B cell (primary cell): ENCODE measurements around the gene MYL6. TPM values are rescaled to one million over a fixed set of nuclear protein-coding genes. Genes with fewer than 3 reads are reported as not detected.

Source experiments
- ATAC-seq: fragments of 200-7000 bp; cut with Tn5 transposase; one replicate; pipeline ENCODE4 v1.10.0; 2021; ENCODE audit warnings: low read depth, mild to moderate bottlenecking, moderate number of reproducible peaks, moderate library complexity
- CTCF ChIA-PET: fragments of 350-600 bp; sonication (Branson Sonifier 250); formaldehyde crosslinking; loops from one replicate; lab custom pipeline; 2021; ENCODE audit warnings: antibody characterized with exemption, inconsistent platforms; lab: Charles Lee
- POLR2A ChIA-PET: fragments of 350-600 bp; sonication (Branson Sonifier 250); formaldehyde crosslinking; loops from one replicate; lab custom pipeline; 2021; ENCODE audit warnings: antibody characterized with exemption; lab: Charles Lee
- DNase-seq: peaks from one replicate; pipeline ENCODE4 v3.0.0; 2013
- H2AFZ ChIP-seq: 2 replicates; pipeline ENCODE4 v1.6.1; 2012; ENCODE audit warnings: mild to moderate bottlenecking, low read depth, low read length; ENCODE audit not compliant: insufficient read depth, poor library complexity, severe bottlenecking
- H3K27ac ChIP-seq, 2 donors: 1 replicate in 1 of 2; 2 replicates in 1 of 2; pipeline ENCODE4 v1.5.1; 2012 to 2013; ENCODE audit warnings: low read length in 2 of 2, mild to moderate bottlenecking in 2 of 2, moderate library complexity in 1 of 2
- H3K27me3 ChIP-seq, 4 experiments: fragments of 200-600 bp in 1 of 4; sonication (generic) in 1 of 4; replicated peaks in 1 of 4; 1 replicate in 2 of 4; 2 replicates in 2 of 4; pipeline versions ENCODE4 v1.6.1 to v1.7.0; 2013 to 2016; ENCODE audit warnings: low read length in 3 of 4, mild to moderate bottlenecking in 2 of 4, mixed read lengths in 1 of 4, moderate library complexity in 1 of 4; ENCODE audit not compliant: insufficient read depth in 4 of 4, control insufficient read depth in 3 of 4; ENCODE audit errors: control extremely low read depth in 1 of 4
- H3K36me3 ChIP-seq, 2 experiments: replicated peaks in 1 of 2; 1 replicate in 1 of 2; 2 replicates in 1 of 2; pipeline versions ENCODE4 v1.6.1 to v1.7.1; 2013; ENCODE audit warnings: low read length in 1 of 2; ENCODE audit not compliant: insufficient read depth in 2 of 2, control insufficient read depth in 1 of 2; ENCODE audit errors: control extremely low read depth in 1 of 2, extremely low read depth in 1 of 2
- H3K4me1 ChIP-seq, 2 donors: fragments of 200-600 bp in 1 of 2; sonication (generic) in 1 of 2; 1 replicate in 1 of 2; 2 replicates in 1 of 2; pipeline versions ENCODE4 v1.5.1 to v1.6.1; 2013 to 2017; ENCODE audit warnings: low read length in 2 of 2; ENCODE audit not compliant: control insufficient read depth in 2 of 2, insufficient read depth in 2 of 2
- H3K4me2 ChIP-seq: replicated peaks from 2 replicates; pipeline ENCODE3; 2012; ENCODE audit warnings: mild to moderate bottlenecking, low read depth, low read length; ENCODE audit not compliant: poor library complexity, severe bottlenecking
- H3K4me3 ChIP-seq, 5 experiments: fragments of 200-600 bp in 1 of 5; sonication (generic) in 1 of 5; 1 replicate in 3 of 5; 2 replicates in 2 of 5; pipeline versions ENCODE4 v1.5.1 to v1.7.0; 2011 to 2016; ENCODE audit warnings: low read length in 4 of 5, mild to moderate bottlenecking in 4 of 5, low read depth in 2 of 5, control low read depth in 1 of 5, moderate library complexity in 1 of 5; ENCODE audit not compliant: insufficient read depth in 1 of 5; ENCODE audit errors: control extremely low read depth in 1 of 5, extremely low read depth in 1 of 5
- H3K79me2 ChIP-seq: fragments of 200-600 bp; sonication (generic); one replicate; pipeline ENCODE4 v1.6.0; 2016; ENCODE audit warnings: low read length; ENCODE audit not compliant: control insufficient read depth, insufficient read depth
- H3K9ac ChIP-seq: fragments of 200-600 bp; sonication (generic); 2 replicates; pipeline ENCODE4 v1.6.1; 2017; ENCODE audit warnings: mild to moderate bottlenecking, low read length, moderate library complexity
- H3K9me3 ChIP-seq, 3 donors: one replicate each; pipeline versions ENCODE4 v1.6.1 to v1.7.1; 2013; ENCODE audit warnings: low read length in 2 of 3; ENCODE audit not compliant: control insufficient read depth in 2 of 3, insufficient read depth in 1 of 3; ENCODE audit errors: control extremely low read depth in 1 of 3
- H4K20me1 ChIP-seq: 2 replicates; pipeline ENCODE4 v1.6.0; 2012; ENCODE audit warnings: mild to moderate bottlenecking, low read length; ENCODE audit not compliant: insufficient read depth, control insufficient read depth, poor library complexity, severe bottlenecking
- H3K27ac Mint-ChIP-seq: one replicate; pipeline ENCODE4 v1.8.0; 2021; ENCODE audit warnings: mixed read lengths
- H3K27me3 Mint-ChIP-seq: one replicate; pipeline ENCODE4 v1.8.0; 2021; ENCODE audit warnings: mixed read lengths
- H3K4me1 Mint-ChIP-seq: one replicate; pipeline ENCODE4 v1.8.0; 2021; ENCODE audit warnings: mixed read lengths
- H3K4me3 Mint-ChIP-seq: one replicate; pipeline ENCODE4 v1.8.0; 2021; ENCODE audit warnings: mixed read lengths
- H3K9me3 Mint-ChIP-seq: one replicate; pipeline ENCODE4 v1.8.0; 2022; ENCODE audit warnings: mixed read lengths; ENCODE audit not compliant: insufficient read depth
- CTCF ChIP-seq: fragments of 200-600 bp; IDR thresholded peaks from one replicate; pipeline ENCODE4 v1.8.0; 2022; ENCODE audit warnings: antibody characterized with exemption, mild to moderate bottlenecking
- EZH2 ChIP-seq: IDR thresholded peaks from 2 replicates; pipeline ENCODE4 v1.6.1; 2012; ENCODE audit warnings: borderline replicate concordance, low read depth, mild to moderate bottlenecking, moderate library complexity, low read length; ENCODE audit not compliant: insufficient read depth, poor library complexity, severe bottlenecking
- WGBS: methylation state at CpG from one replicate; pipeline ENCODE4 v1.1.5; 2013; ENCODE audit warnings: missing lambda C conversion rate; ENCODE audit not compliant: insufficient coverage; 5-methylcytosine and 5-hydroxymethylcytosine counted together
- intact Hi-C: fragments of 100-400 bp; cut with micrococcal nuclease; formaldehyde crosslinking; loops from one replicate; pipeline ENCODE4 v1.10.0; 2022
- polyA plus RNA-seq: library from polyadenylated mRNA; depleted of rRNA; stranded (reverse); fragments of >200 nt; gene quantifications from 2 replicates; pipeline ENCODE4 v1.2.3, GENCODE V29; 2012
- total RNA-seq, 2 donors: library from RNA; stranded (reverse); fragments of 120-200 nt in 1 of 2; gene quantifications; 1 replicate in 1 of 2; 2 replicates in 1 of 2; pipeline versions ENCODE4 v1.2.3 to v1.2.4, GENCODE V29; 2013 to 2022

The MYL6 gene
- total and polyA plus RNA-seq, 2 donors (not counting 1 experiment from before 2014, with no cell fraction given): 675 to 711 TPM

- Histone ChIP-seq H3K4me2 (peak overlapping the region; percentile 85), H2AFZ (peak overlapping the region; percentile 79), H3K4me1 (peaks cover 17 to 30% of the 10 kb centered on the region in 2 donors), H3K36me3 (peaks cover 0 to 31% of the 10 kb centered on the region in 2 experiments), H3K9ac (peak overlapping the region; percentile 79), H3K9me3 (no peaks in the 10 kb centered on the region), H3K27me3 (no peaks in the 10 kb centered on the region), H3K79me2 (peaks cover 60% of the 10 kb centered on the region), H3K4me3 (no peak overlapping the region), H3K27ac (peak overlapping the region; percentile 85 to 94), H4K20me1 (peaks cover 4% of the 10 kb centered on the region)
- Mint-ChIP-seq H3K27ac (peak overlapping the region; percentile 99), H3K9me3 (no peaks in the 10 kb centered on the region), H3K4me3 (peak overlapping the region; percentile 99), H3K27me3 (no peaks in the 10 kb centered on the region), H3K4me1 (peaks cover 43% of the 10 kb centered on the region)
- intact Hi-C loops: loop anchor here (1.0 to 5.0 kb wide), 10 partner anchors 38 to 1633 kb away; partner anchors contain the start of genes CDK4, COQ10A, DNAJC14 and MBD6
- DNase-seq: peak; percentile 76
- ATAC-seq: no peak
- peak; percentile 69 for TF ChIP-seq CTCF
- no peak for TF ChIP-seq EZH2
- ChIA-PET POLR2A (interaction anchor here (1.9 to 3.8 kb wide), 4 partner anchors 8 to 241 kb away, joined by 7 to 49 read pairs (median 26); partner anchors contain the start of genes ESYT1, RNF41, SMARCC2 and STAT2), CTCF (interaction anchor here (0.7 to 13.8 kb wide), 24 partner anchors 8 to 348 kb away, joined by 3 to 247 read pairs (median 5); partner anchors contain the start of genes ANKRD52, COQ10A, ESYT1 and PA2G4)
- 0% methylated on average over 2 of the region's 2 CpGs for WGBS
Observed at GRCh38 chr12:56119361-56119796, 38.8 kb upstream of the MYL6 start.

DNA sequence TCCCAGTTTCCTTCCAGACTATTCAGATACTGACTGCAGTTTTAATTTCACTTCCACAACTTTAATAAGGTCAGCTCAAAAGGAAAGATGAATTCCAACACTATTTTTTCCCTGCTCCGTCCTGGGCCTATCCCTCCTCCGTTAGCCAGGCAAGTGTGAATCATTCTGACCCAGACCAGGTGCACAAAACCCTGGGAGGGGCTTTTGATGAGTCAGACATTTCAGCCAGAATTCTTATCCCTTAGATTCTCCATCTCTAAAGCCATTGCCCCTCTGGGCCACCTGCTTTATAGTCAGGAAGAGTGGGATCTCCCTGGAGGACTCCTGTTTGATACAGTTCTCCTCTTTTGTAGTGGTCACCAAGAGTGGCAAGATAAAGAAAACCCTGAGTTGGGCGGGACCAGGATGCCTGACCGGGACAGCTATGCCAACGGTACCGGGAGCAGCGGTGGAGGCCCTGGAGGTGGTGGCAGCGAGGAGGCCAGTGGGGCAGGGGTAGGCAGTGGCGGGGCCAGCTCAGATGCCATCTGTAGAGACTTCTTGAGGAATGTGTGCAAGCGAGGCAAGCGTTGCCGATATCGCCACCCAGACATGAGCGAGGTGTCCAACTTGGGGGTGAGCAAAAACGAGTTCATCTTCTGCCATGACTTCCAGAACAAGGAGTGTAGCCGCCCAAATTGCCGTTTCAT lies 37.9 kb upstream of the MYL6 start:
- POLR2A ChIA-PET: interaction anchor here (3.8 kb wide), 1 partner anchor 8 kb away, joined by 49 read pairs; the partner anchor contains the start of gene ESYT1
- no peaks in the 10 kb centered on the region for H3K9me3 Mint-ChIP-seq
- H3K27me3 ChIP-seq: no peaks in the 10 kb centered on the region
- no peak overlapping the region for H3K27ac Mint-ChIP-seq
- WGBS: 99% methylated on average over 17 of the region's 17 CpGs
- no peak overlapping the region for H3K4me3 Mint-ChIP-seq
- H3K27me3 Mint-ChIP-seq: no peaks in the 10 kb centered on the region
- H3K4me1 Mint-ChIP-seq: peaks cover 46% of the 10 kb centered on the region
- intact Hi-C loops: no loop called here
- TF ChIP-seq EZH2 (no peak), CTCF (no peak)
- no peak overlapping the region for H2AFZ ChIP-seq
- H3K4me3 ChIP-seq: no peak overlapping the region
- no peak for DNase-seq
- peaks cover 0 to 31% of the 10 kb centered on the region in 2 experiments for H3K36me3 ChIP-seq
- H3K27ac ChIP-seq: no peak overlapping the region
- peaks cover 4% of the 10 kb centered on the region for H4K20me1 ChIP-seq
- H3K4me1 ChIP-seq: peaks cover 24 to 33% of the 10 kb centered on the region in 2 donors
- no peak overlapping the region for H3K4me2 ChIP-seq
- ATAC-seq: no peak
- H3K9ac ChIP-seq: no peak overlapping the region
- peaks cover 60% of the 10 kb centered on the region for H3K79me2 ChIP-seq
- CTCF ChIA-PET: interaction anchor here (0.7 to 13.8 kb wide), 14 partner anchors 8 to 344 kb away, joined by 3 to 247 read pairs (median 5); partner anchors contain the start of genes COQ10A, ESYT1, RNF41 and SMARCC2
- H3K9me3 ChIP-seq: no peaks in the 10 kb centered on the region
